Activated CD8-positive, alpha-beta memory T cell treated with anti-CD3 and anti-CD28 coated beads for 36 hours (primary cell): Measurements from ENCODE around the gene CELF2. TPM values are rescaled to one million over a fixed set of nuclear protein-coding genes. Genes with fewer than 3 reads are reported as not detected.

ENCODE experiments used
- CTCF ChIA-PET: fragments of 350-600 bp; sonication (Branson Sonifier 250); formaldehyde crosslinking; loops from one replicate; lab custom pipeline; 2021; ENCODE audit warnings: antibody characterized with exemption; lab: Charles Lee
- POLR2A ChIA-PET: fragments of 350-600 bp; sonication (Branson Sonifier 250); formaldehyde crosslinking; loops from one replicate; lab custom pipeline; 2021; ENCODE audit warnings: antibody characterized with exemption; lab: Charles Lee
- total RNA-seq, 2 experiments: library from RNA; stranded (reverse); gene quantifications; one replicate each; pipeline ENCODE4 v1.2.3, GENCODE V29; 2021

The CELF2 gene
- total RNA-seq, 2 experiments from 2014 or later = 153 to 154 TPM

- POLR2A ChIA-PET = no interaction called here
Observed at GRCh38 chr10:11157292-11158076, 139.8 kb downstream of the CELF2 start.

GRCh38 chr10:11158080-11158479 is 140.4 kb downstream of the CELF2 start:
- ChIA-PET CTCF (interaction anchor here (1.4 kb wide), 1 partner anchor 8 kb away, joined by 6 read pairs; no protein-coding TSS in a partner anchor), POLR2A (no interaction called here)

More at GRCh38 chr10:11157292-11158076, 139.8 kb downstream of the CELF2 start:
- CTCF ChIA-PET = no interaction called here

GRCh38 chr10:11159543-11160215 is 142.0 kb downstream of the CELF2 start:
- ChIA-PET POLR2A (interaction anchor here (0.5 to 1.0 kb wide), 2 partner anchors 15 to 881 kb away, joined by 3 to 4 read pairs; no protein-coding TSS in a partner anchor), CTCF (interaction anchor here (1.3 to 1.7 kb wide), 3 partner anchors 10 to 110 kb away, joined by 4 to 6 read pairs (median 5); no protein-coding TSS in a partner anchor)

- POLR2A ChIA-PET = no interaction called here
- CTCF ChIA-PET = no interaction called here
Observed at GRCh38 chr10:11161096-11161495, 143.4 kb downstream of the CELF2 start.

GRCh38 chr10:11161910-11162309 is 144.2 kb downstream of the CELF2 start:
- ChIA-PET POLR2A (no interaction called here), CTCF (no interaction called here)

- CTCF ChIA-PET = interaction anchor here (1.0 to 5.5 kb wide), 6 partner anchors 13 to 47 kb away, joined by 3 to 40 read pairs (median 5); no protein-coding TSS in a partner anchor
- POLR2A ChIA-PET = interaction anchor here (2.8 to 9.3 kb wide), 3 partner anchors 13 to 73 kb away, joined by 25 to 148 read pairs (median 129); no protein-coding TSS in a partner anchor
Observed at GRCh38 chr10:11162828-11163599, 145.3 kb downstream of the CELF2 start.

- ChIA-PET CTCF (interaction anchor here (0.7 to 5.5 kb wide), 10 partner anchors 12 to 106 kb away, joined by 3 to 40 read pairs (median 4); no protein-coding TSS in a partner anchor), POLR2A (interaction anchor here (0.6 to 9.3 kb wide), 7 partner anchors 12 to 72 kb away, joined by 4 to 148 read pairs (median 17); no protein-coding TSS in a partner anchor)
Observed at GRCh38 chr10:11163780-11164550, 146.3 kb downstream of the CELF2 start.

GRCh38 chr10:11164551-11164802 is 146.8 kb downstream of the CELF2 start:
- POLR2A ChIA-PET = interaction anchor here (0.6 to 9.3 kb wide), 9 partner anchors 12 to 156 kb away, joined by 3 to 148 read pairs (median 6); no protein-coding TSS in a partner anchor
- CTCF ChIA-PET = interaction anchor here (0.7 to 5.5 kb wide), 9 partner anchors 11 to 106 kb away, joined by 3 to 40 read pairs (median 7); no protein-coding TSS in a partner anchor

GRCh38 chr10:11164803-11165590 is 147.3 kb downstream of the CELF2 start:
- POLR2A ChIA-PET = interaction anchor here (0.6 to 9.3 kb wide), 9 partner anchors 11 to 155 kb away, joined by 3 to 148 read pairs (median 5); no protein-coding TSS in a partner anchor
- CTCF ChIA-PET = interaction anchor here (0.7 to 5.5 kb wide), 20 partner anchors 11 to 276 kb away, joined by 3 to 40 read pairs (median 4); no protein-coding TSS in a partner anchor

- ChIA-PET CTCF (interaction anchor here (0.6 to 5.5 kb wide), 20 partner anchors 10 to 293 kb away, joined by 3 to 40 read pairs (median 3); no protein-coding TSS in a partner anchor), POLR2A (interaction anchor here (0.7 to 9.3 kb wide), 9 partner anchors 10 to 155 kb away, joined by 3 to 148 read pairs (median 7); no protein-coding TSS in a partner anchor)
Observed at GRCh38 chr10:11165591-11166543, 148.2 kb downstream of the CELF2 start.

- POLR2A ChIA-PET = interaction anchor here (0.9 to 9.3 kb wide), 4 partner anchors 10 to 93 kb away, joined by 7 to 148 read pairs (median 73); no protein-coding TSS in a partner anchor
- CTCF ChIA-PET = interaction anchor here (0.6 to 5.5 kb wide), 13 partner anchors 9 to 292 kb away, joined by 3 to 40 read pairs (median 3); no protein-coding TSS in a partner anchor
Observed at GRCh38 chr10:11166550-11166949, 148.9 kb downstream of the CELF2 start.

GRCh38 chr10:11167233-11167966 is 149.7 kb downstream of the CELF2 start:
- ChIA-PET POLR2A (interaction anchor here (0.9 to 9.3 kb wide), 3 partner anchors 9 to 60 kb away, joined by 4 to 148 read pairs (median 129); no protein-coding TSS in a partner anchor), CTCF (interaction anchor here (0.9 to 5.5 kb wide), 7 partner anchors 8 to 119 kb away, joined by 3 to 40 read pairs (median 4); no protein-coding TSS in a partner anchor)

- ChIA-PET CTCF (interaction anchor here (1.2 to 5.5 kb wide), 2 partner anchors 7 to 23 kb away, joined by 4 to 30 read pairs; no protein-coding TSS in a partner anchor), POLR2A (interaction anchor here (0.9 to 9.3 kb wide), 4 partner anchors 8 to 67 kb away, joined by 4 to 148 read pairs (median 68); no protein-coding TSS in a partner anchor)
Observed at GRCh38 chr10:11168423-11169090, 150.9 kb downstream of the CELF2 start.

GRCh38 chr10:11169976-11170375 is 152.3 kb downstream of the CELF2 start:
- POLR2A ChIA-PET = interaction anchor here (1.0 to 9.3 kb wide), 5 partner anchors 6 to 66 kb away, joined by 3 to 148 read pairs (median 7); no protein-coding TSS in a partner anchor
- CTCF ChIA-PET = no interaction called here
